ENCODE data around the gene CTSG.
A peak's percentile ranks its signal among the peaks of the same experiment; 100 is the strongest.
"Not testable (repeated sequence)": the region's sequence is repeated elsewhere in the genome, so short reads cannot be mapped to it uniquely, and the experiment has no call there.

CTSG gene

DNA sequence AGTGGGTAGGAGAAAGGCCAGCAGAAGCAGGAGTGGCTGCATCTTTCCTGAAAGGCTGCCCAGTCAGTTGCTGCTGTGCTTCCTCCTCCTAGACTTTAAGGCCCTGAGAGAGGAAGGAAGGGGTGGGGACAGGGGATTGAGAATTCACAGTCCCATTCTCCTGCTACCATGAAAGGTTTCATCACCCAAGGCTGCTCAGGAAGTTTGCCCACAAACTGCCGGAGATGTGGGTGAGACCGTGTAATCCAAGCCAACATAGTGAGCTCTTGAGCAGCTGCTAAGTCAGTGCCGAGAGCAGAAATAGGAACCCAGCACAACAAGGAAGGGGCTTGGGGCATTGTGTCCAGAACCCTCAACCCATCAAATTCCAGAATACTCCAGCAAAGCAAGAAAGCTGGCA lies at the start of gene CTSG:
CTSG (minus strand) TSS at position 69 of the 400 bp plus-strand sequence; CDS start at position 42, 27 bp downstream.
- DNase-seq (ENCODE audit: low read depth): no peak

DNA sequence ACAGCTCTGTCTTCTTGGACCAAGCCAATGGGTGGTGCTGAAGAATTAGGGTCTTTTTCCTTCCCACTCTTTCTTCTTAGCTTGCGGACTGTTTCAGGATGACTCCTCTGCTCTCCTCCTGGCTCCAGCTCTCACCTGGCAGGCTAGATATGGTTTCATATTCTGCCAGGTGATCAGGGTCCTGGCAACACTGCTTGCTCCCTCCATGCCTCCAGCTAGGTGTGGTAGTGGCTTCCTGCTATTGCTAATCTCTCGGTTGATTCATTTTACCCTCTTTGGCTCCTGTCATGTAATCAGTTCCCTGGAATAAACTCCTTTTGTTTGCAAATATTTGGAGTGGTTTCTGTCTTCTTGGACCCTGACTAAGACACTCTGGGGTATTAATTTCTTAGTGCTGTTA lies 37.7 kb upstream of the CTSG start:
- no peak for DNase-seq (ENCODE audit: low read depth)

DNA sequence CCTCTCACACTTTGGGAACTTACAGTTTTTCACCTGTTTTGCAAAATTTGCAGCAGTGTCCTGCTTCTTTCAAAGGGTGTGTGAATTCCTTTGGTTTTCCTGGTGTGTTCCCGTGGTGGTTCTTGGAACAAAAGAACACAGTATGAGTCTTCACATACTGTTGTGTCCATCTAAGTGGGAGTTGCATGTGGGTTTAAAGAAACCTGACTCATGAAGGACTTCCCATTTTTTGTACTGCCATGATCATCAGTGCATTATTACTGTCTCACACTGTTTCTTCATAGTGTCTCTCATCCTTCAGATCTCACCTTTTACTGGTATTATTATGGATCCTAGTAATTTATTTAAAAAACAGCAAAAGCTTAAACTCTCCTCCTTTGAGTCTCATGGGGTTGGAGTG lies 37.2 kb upstream of the CTSG start:
- DNase-seq (ENCODE audit: low read depth): no peak

DNA sequence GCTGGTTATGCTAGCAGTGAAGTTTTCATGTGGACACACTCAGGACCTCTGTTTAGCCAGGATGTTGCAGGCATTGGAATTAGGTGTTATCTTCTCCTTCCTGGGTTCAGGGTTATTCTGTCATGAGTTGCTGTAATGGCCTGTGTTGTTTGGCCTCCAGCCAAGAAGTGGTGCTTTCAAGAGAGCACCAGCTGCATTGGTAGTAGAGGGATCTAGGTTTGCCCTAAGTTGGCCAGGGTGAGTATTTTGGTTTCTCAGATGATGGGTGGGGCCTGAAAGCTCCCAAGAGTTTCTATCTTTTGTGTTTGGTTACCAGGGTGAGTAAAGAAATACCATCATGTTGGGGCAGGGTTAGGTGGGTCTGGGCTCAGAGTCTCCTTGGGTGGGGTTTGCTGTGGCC lies 36.1 kb upstream of the CTSG start:
- DNase-seq (ENCODE audit: low read depth): no peak

DNA sequence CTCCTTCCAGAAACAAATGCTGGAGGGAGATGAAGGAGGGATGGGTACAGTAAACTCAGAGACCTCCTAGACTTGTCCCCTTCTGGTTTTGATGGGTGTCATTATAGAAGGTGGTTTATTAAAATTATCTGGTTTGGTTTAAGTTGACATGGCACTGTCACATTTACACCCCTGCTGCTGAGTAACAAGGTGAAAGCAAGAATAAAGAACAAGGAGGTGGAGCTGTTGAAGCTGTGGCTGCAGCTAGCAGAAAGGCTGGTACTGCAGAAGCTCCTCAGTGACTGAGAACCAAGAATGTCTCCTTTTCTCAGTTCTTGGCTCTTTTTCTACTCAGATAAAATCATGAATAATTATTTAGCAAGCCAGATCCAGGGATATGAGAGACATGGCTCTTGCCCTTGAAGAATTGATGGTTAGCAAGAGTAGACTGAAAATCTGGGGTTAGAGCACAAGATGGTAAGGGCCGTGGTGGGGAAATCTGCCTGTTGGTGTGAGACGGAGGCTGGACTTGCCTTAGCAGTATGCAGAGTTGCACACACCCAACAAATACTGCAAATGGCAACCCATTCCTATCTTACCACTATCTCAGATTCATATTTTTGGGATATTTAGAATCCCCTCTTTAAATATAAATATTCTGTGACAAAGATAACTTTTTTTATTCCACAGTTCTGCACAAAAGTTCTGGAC lies 33.8 kb upstream of the CTSG start, which contains the start of gene GZMH:
GZMH (minus strand) TSS at position 31 of the 690 bp plus-strand sequence. CDS start 72 bp downstream, outside the sequence.
- no peak for DNase-seq (ENCODE audit: low read depth)

- DNase-seq (ENCODE audit: low read depth): no peak
Measured at GRCh38 chr14:24607635-24608514, 31.8 kb upstream of the CTSG start.

- no peak for DNase-seq (ENCODE audit: low read depth)
Measured at GRCh38 chr14:24607081-24607480, 31.0 kb upstream of the CTSG start.

DNA sequence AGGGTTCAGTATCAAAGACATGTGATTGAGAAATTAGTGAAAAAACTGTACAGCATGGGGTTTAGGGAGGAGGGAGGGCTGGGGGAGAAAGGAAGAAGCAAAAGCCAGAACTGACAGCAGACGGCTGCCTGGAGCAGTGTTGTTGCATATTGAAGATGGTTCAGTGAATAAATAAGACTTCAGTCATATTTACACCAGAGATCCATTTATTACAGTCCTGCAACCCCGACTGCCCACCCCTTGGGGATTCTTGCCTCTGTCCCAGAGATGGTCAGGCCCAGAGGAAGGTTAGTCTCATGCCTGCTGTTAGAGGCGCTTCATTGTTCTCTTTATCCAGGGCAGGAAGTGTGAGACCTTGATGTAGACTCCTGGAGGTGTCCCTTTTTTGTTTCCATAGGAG lies 30.2 kb upstream of the CTSG start:
- DNase-seq (ENCODE audit: low read depth): no peak

- peak; percentile 14 for DNase-seq (ENCODE audit: low read depth)
Measured at GRCh38 chr14:24605435-24606190, 29.6 kb upstream of the CTSG start.

DNA sequence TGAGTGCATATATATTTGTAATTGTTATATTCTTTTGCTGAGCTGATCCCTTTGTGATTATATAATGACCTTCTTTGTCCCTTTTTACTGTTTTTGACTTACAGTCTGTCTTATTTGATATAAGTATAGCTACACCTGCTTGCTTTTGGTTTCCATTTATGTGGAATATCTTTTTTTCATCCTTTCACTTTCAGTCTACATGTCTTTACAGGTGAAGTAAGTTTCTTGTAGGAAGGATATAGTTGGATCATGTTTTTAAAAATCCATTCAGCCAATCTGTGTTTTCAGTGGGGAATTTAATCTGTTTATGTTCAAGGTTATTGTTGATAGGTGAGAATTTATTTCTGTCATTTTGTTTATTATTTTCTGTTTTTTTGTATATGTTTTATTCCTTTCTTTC lies 21.4 kb upstream of the CTSG start:
- no peak for DNase-seq (ENCODE audit: low read depth)

DNA sequence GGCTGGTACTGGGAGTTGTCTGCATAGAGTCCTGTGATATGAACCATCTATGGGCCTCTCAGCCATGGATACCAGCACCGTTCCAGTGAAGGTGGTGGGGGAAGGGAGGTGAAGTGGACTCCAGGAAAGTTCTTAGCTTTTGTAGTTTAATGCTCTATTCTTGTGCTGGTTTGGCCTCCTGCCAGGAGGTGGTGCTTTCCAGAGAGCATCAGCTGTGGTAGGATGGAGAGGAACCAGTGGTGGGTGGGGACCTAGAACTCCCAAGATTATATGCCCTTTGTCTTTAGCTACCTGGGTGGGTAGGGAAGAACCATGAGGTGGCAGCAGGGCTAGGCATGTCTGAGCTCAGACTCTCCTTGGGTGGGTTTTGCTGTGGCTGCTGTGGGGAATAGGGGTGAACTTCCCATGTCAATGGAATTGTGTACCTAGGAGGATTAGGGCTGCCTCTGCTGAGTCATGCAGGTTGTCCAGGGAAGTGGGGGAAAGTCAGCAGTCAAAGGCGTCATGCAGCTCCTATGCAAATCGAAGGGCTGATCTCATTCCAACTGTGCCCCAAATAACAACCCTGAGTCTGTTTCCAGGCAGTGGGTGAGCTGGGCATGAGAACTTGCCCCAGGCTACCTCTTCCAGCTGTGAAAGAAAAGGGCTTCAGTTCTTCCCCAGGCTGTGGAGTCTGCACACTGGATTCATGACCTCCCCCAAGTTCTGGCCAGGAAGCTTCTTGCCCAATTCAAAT lies 19.2 kb upstream of the CTSG start:
- no peak for DNase-seq (ENCODE audit: low read depth)

DNA sequence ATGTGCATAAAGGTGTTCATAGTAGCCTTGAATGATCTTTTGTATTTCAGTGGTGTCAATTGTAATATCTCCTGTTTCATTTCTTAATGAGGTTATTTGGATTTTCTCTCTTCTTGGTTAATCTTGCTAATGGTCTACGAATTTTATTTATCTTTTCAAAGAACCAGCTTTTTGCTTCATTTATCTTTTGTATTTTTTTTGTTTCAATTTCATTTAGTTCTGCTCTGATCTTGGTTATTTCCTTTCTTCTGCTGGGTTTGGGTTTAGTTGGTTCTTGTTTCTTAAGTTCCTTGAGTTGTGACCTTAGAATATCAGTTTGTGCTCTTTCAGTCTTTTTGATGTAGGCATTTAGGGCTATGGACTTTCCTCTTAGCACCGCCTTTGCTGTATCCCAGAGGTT lies 15.0 kb upstream of the CTSG start:
- DNase-seq (ENCODE audit: low read depth): not testable (repeated sequence)

GRCh38 chr14:24584402-24584801 lies 8.4 kb upstream of the CTSG start:
- not testable (repeated sequence) for DNase-seq (ENCODE audit: low read depth)

DNA sequence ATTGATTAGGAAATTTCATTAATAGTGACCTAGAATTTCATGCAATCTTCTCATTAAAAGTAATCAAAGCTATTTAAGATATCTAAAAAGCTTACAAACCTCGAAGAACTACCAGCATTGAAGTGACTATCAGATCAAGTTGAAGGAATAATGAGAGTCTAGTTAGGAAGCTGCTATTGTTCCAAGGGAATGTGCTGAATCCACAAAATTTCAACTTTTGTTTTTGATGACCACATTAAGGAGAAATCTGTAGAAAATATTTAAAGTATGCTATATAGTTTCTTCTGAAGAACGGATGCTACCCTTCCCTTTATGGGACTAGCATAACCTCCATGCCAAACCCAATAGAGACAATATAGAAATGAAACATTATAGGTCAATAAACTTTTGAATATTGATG lies 2.5 kb upstream of the CTSG start:
- DNase-seq (ENCODE audit: low read depth): no peak

- no peak for DNase-seq (ENCODE audit: low read depth)
Measured at GRCh38 chr14:24576771-24577170, 721 bp upstream of the CTSG start.

- DNase-seq (ENCODE audit: low read depth): no peak
Measured at GRCh38 chr14:24574206-24574774, 1.8 kb downstream of the CTSG start.

DNA sequence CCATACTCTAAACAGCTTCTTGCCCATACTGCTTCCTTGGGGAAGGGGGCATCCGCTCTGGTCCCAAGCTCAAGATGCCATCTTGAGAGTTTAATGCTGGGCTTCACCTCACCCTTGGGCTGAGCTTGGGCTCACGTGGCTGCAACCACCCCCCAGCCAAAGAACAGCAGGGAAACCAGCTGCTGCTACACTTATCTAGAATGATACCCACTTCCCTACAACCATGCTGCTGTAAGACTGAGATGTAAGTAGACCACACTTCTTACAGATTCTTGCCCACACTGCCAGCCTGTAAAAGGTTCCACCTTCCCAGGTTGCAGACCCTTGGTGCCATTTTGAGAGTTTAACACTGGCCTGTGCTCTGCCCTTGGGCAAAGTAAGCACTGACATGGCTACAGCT lies 9.7 kb downstream of the CTSG start:
- DNase-seq (ENCODE audit: low read depth): no peak

GRCh38 chr14:24565766-24566165 lies 10.3 kb downstream of the CTSG start:
- DNase-seq (ENCODE audit: low read depth): no peak

GRCh38 chr14:24563505-24563904 lies 12.5 kb downstream of the CTSG start:
- DNase-seq (ENCODE audit: low read depth): no peak

GRCh38 chr14:24556756-24557155 lies 19.3 kb downstream of the CTSG start:
- peak; percentile 17 for DNase-seq (ENCODE audit: low read depth)

GRCh38 chr14:24549064-24549463 lies 27.0 kb downstream of the CTSG start:
- DNase-seq (ENCODE audit: low read depth): not testable (repeated sequence)
